CD4-positive, alpha-beta T cell treated with Interleukin-6 at 100 ng/mL for 8 hours (primary cell): ENCODE data around the gene ERMAP.

ENCODE experiments used
- DNase-seq: peaks from one replicate; pipeline ENCODE4 v3.0.0-alpha.2; 2020; ENCODE audit warnings: mixed read lengths, low spot score

The ERMAP gene, protein sequence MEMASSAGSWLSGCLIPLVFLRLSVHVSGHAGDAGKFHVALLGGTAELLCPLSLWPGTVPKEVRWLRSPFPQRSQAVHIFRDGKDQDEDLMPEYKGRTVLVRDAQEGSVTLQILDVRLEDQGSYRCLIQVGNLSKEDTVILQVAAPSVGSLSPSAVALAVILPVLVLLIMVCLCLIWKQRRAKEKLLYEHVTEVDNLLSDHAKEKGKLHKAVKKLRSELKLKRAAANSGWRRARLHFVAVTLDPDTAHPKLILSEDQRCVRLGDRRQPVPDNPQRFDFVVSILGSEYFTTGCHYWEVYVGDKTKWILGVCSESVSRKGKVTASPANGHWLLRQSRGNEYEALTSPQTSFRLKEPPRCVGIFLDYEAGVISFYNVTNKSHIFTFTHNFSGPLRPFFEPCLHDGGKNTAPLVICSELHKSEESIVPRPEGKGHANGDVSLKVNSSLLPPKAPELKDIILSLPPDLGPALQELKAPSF

GRCh38 chr1:42816585-42817439 lies at the start of gene ERMAP, which contains the start of gene SVBP:
Gene ERMAP (plus strand): TSS chr1:42817122. CDS start chr1:42830449, 13,327 bp downstream.
Gene SVBP (minus strand): TSS chr1:42817397. CDS start chr1:42816544, 853 bp downstream.
- DNase-seq = peak; percentile 94

DNA sequence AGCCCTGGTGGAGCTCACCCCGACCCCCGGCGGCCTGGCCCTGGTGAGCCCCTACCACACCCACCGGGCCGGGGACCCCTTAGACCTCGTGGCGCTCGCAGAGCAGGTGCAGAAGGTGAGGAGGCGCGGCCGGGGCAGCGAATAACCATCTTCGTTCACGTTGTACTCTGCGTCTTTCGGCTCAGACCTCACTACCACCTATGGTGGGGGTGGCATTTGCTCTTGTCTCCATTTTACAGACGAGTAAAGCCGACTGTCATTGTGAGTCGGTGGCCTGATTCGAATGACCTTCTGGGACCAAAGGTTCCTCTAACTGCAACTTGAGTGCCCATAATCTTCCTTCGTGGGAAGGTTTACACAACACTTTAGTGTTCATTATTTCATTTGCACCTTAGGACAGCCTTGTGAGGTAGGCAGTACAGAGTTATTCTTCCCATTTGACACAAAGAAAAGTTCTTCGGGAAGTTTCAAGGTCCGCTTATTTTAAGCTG lies 49.4 kb upstream of the ERMAP start:
- peak; percentile 11 for DNase-seq

DNA sequence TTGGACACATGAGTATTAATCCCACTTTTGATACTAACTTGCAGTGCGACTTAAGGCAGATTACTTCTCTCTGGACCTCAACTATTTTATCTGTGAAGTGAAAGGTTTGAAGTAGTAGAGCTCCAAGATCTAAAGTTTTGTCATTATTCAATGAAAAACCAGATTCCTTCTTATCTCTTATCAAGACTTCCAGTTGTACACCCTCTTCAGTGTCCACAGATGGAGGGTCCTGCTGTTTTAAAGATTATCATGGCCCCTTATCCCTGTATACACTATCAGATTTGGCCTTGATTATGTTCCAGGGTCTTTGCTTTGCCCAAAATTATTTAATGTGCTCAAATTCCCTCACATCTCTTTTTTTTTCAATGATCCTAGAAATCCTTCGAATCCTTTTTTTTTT lies 48.8 kb upstream of the ERMAP start:
- no peak for DNase-seq

- no peak for DNase-seq
Measured at GRCh38 chr1:42769811-42770210, 47.1 kb upstream of the ERMAP start.

- no peak for DNase-seq
Measured at GRCh38 chr1:42773420-42773819, 43.5 kb upstream of the ERMAP start.

GRCh38 chr1:42774928-42775526 lies 41.9 kb upstream of the ERMAP start:
- DNase-seq = no peak

DNA sequence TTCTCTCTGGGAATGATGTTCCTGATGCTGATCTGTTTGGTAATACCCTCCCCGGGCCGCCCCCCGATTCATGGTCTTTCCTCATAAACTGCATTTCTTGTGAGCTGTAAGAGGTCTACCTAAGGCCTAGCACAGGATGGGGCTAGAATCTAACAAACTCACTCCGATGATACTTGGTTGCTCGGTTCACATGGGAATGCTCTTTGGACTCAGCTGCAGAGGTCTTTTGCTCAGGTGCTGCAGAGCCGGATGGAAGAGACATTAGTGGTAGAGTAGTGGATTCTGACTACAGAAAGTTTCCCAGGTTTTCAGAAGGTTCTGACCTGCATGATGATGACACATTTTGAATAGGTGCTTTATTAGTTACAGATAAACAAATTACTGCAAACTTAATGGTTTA lies 40.4 kb upstream of the ERMAP start:
- no peak for DNase-seq

DNA sequence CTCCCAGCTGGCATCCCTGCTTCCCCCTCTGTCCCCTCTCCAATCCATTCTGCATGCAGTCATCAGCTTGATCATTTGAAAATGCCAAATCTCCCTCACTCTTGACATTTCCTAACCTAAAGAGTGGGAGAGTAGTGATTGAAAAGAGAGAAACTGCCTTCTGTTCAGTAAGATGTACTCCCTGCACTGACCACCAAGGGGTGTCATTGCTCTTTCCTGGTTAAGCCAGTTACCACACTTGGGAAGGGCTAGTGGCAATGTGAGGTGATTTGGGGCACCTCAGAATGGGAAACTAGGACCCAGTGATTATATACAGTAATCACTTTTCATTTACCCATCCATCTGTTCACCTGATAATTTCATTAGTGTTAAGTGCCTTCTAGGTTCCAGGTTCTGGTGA lies 39.1 kb upstream of the ERMAP start:
- DNase-seq = peak; percentile 34

GRCh38 chr1:42779725-42780124 lies 37.2 kb upstream of the ERMAP start:
- no peak for DNase-seq

GRCh38 chr1:42780176-42780575 lies 36.7 kb upstream of the ERMAP start:
- no peak for DNase-seq

DNA sequence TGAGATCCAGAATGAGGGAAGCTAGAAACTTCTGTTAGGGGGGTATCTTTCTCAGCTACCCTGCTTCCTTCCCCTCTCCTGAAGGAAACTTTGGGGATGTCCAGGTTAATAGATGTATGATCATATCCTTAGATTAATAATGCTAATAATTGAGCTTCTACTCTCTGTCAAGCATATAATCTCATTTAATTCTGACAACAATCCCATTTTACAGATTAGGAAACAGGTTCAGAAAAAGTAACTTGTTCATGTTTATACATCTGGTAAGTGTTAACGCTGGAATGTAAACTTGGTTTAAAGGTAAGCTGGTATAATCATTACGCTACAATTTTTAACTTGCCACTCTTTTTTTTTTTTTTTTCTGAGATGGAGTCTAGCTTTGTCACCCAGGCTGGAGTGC lies 33.8 kb upstream of the ERMAP start:
- DNase-seq = no peak

DNA sequence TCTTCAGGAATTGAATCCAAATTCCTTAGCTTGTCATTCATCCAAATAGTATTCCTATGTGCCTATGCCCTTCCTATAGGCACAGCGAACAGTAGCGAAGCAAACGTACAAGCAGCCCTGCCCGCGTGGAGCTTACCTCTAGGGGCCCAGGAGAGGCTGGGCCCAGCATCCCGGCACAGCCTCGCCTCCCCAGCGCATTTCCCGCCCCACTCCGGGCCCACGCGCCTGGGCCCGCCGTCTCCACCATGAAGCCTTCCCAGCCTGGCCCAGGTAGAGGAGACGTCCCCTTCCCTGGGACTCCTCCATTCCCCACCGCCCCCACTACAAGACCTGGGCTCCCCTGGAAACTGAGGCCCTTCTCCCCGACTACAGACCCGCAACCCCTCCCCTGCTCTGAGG lies 32.4 kb upstream of the ERMAP start:
- DNase-seq = no peak

GRCh38 chr1:42784946-42785693 lies 31.8 kb upstream of the ERMAP start, which contains the start of gene TMEM269:
Gene TMEM269 (plus strand): TSS chr1:42784991. CDS start chr1:42789894, 4,903 bp downstream.
- DNase-seq = peak; percentile 27

DNA sequence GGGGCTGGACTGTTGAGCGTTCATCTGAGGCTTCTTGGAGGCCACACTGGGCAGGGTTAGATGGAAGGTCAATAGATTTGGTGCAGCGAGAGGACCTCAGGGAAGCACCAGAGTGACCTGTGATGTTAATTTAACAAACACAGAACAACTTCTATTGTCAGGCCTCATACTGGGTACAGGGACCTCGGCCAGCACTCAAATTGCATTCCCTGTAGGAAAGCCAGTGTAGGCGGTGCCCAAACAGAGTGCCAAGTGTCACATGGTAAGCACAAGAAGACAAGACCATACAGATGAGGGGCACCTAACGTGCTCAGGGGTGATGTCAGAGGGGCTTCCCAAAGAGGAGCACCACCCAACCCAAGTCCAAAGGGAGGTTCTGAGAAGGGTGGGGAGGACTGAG lies 30.8 kb upstream of the ERMAP start:
- DNase-seq = no peak

DNA sequence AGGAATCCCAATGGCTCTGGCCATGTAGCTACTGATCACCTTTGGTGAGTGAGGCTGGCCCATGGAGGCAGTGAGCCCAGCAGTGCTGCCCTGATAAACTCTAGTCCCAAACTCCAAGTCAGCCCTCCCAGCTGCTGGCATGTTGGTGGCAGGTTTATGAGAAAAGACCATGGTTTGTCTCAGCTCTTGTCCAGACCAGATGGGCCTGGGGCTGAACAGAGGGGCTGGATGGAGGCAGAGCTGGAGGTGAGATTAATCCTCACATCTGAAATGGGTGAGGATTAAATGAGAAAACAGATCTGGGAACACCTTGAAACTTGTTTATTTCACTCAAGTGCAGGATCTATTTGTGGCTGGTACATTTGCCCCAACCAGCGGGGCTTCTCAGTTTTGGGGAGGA lies 28.9 kb upstream of the ERMAP start:
- no peak for DNase-seq

DNA sequence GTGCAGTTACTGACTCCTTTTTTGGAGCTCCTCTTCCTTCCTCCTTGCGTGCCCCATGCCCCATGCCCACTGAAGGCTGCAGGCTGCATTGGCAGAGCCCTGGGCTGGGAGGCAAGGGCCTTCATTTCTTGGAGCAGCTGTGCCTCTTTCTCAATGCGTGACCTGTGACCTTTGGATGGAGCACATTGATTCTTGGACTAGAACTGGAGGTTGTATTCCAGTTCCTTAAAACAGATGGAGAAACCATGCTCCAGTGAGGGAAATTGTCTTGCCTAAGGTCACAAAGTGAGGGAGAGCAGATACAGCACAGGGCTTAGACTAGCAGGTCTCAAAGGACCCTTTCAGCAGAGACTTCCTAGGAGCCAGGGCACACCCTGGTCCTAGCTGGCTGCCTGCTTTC lies 23.1 kb upstream of the ERMAP start:
- no peak for DNase-seq

DNA sequence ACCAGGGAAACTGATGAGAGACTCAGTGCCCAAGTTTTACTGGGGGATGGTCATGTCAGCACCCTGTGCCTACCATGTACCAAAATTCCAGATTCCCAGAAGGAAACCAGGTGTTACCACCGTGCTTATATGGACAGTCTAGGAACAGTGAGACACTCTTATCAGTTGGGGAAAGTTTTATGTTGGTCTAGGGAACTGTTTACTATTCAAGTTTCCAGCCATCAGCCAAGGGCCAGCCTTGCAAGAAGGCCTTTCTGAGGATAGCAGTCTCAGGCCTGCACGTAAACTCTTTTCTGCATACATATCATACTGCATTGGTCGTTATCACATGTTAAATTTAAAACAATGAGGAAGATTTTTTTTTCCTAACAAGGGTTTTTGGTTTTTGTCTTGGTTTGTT lies 19.5 kb upstream of the ERMAP start:
- DNase-seq = no peak

DNA sequence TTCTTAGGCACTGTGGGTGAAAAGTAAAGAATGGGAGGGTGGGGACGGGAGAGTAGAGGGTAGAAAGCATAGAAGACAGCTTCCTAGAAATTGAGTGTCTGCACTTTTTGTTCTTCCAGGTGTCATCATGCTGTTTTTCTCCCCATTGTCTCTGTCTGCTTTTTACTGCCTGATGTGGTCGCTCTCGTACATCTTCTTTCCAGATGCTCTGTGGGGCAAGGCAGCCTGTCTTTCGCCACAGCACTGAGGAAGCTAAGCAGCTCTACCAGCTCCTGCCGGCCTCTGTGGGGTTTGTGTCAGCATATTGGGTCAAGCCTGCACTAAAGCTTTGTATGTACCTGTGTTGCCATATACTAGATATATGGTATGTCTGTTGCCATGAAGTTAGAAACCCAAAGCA lies 18.9 kb upstream of the ERMAP start:
- no peak for DNase-seq

- no peak for DNase-seq
Measured at GRCh38 chr1:42801832-42802473, 15.0 kb upstream of the ERMAP start.

DNA sequence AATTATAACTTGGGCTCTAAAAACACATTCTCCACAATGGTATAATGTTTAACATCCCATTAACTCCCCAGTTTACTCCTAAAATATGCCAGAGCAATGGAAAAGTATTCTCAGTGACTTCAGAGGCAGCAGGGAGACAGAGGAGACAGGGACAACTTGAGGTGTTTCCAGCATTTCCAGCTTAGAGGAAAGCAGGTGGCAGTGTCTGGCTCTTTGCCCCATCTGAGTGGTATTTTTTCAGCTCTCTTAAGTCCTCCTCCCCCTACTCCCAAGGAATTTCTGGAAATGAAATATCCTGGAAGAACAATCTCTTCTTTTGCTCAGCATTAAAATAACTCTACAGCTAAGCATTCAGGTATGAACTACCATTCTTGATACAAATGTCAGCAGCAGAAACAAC lies 10.8 kb upstream of the ERMAP start:
- no peak for DNase-seq

GRCh38 chr1:42806593-42806992 lies 10.3 kb upstream of the ERMAP start:
- DNase-seq = no peak
